ENCODE measurements around the gene EML5.

DNA sequence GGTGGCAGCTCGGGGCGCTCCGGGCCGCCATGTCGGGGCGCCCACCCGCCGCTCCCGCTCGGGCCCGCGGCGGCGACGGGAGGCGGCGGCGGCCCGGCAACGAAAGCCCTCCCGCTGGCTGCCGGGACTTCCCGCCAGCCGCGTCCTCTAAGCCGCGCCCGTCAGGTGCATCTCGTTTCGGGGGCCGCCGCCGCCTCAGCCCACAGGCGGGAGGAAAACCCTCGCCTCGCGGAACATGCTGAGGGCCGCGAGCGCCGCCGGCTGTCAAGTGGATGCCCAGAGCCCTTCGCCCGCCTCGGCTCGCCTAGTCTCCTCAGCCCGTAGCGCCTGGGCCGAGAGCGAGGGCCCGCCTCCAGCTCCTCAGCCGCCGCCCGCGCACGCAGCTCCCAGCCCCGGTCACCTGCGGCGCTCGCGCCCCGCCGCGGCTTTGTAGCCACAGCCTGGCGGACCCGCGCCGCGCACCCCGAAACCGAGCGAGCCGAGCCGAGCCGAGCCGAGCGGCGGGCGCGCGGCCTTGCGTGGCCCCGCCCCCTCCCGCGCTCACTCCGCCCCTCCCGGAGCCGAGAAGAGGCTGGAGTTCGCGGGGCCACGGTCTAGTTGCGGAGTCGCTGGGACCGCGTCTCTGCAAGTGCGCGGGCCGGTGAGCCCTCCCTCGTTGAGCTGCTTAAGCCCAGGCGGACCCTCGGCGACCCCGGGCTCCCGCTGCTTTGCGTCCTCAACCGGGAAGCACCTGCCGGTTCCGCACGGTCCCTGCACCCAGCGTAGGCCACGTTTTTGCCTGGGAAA is at the start of gene EML5:
- TF ChIP-seq POLR2A (IDR thresholded peaks at IDR 0.05; ENCODE audit: low read length), result no peak
- TF ChIP-seq GATA1 (IDR thresholded peaks at IDR 0.05; ENCODE audit: low read depth, low read length), result no peak
